Naive thymus-derived CD4-positive, alpha-beta T cell (primary cell): ENCODE results near the gene TELO2. TPM values are rescaled to one million over a fixed set of nuclear protein-coding genes. Genes with fewer than 3 reads are reported as not detected.
A peak's percentile ranks its signal among the peaks of the same experiment; 100 is the strongest.

Experiments
- ATAC-seq: fragments of 150-1000 bp; cut with Tn5 transposase; 2 replicates; pipeline ENCODE4 v1.10.0; 2021; ENCODE audit warnings: mild to moderate bottlenecking, moderate library complexity
- CTCF ChIA-PET: fragments of 350-600 bp; sonication (Branson Sonifier 250); formaldehyde crosslinking; loops from one replicate; lab custom pipeline; 2021; ENCODE audit warnings: antibody characterized with exemption; lab: Charles Lee
- POLR2A ChIA-PET: fragments of 350-600 bp; sonication (Branson Sonifier 250); formaldehyde crosslinking; loops from one replicate; lab custom pipeline; 2021; ENCODE audit warnings: antibody characterized with exemption, inconsistent platforms; lab: Charles Lee
- DNase-seq, 9 donors: peaks; one replicate each; pipeline versions ENCODE4 v3.0.0 to v3.0.0-alpha.2; 2020 to 2022; ENCODE audit warnings: mixed read lengths in 1 of 9
- H3K27ac ChIP-seq: one replicate; pipeline ENCODE4 v1.7.0; 2013; ENCODE audit warnings: mild to moderate bottlenecking, low read depth, low read length, moderate library complexity
- H3K27me3 ChIP-seq, 2 donors: one replicate each; pipeline ENCODE4 v1.7.0; 2013; ENCODE audit warnings: low read length in 2 of 2, mild to moderate bottlenecking in 2 of 2, moderate library complexity in 2 of 2; ENCODE audit not compliant: control insufficient read depth in 2 of 2, insufficient read depth in 2 of 2
- H3K36me3 ChIP-seq, 3 experiments: 1 replicate in 2 of 3; 2 replicates in 1 of 3; pipeline ENCODE4 v1.7.0; 2013; ENCODE audit warnings: low read length in 3 of 3, mild to moderate bottlenecking in 3 of 3, moderate library complexity in 1 of 3; ENCODE audit not compliant: insufficient read depth in 3 of 3, control insufficient read depth in 2 of 3
- H3K4me1 ChIP-seq, 2 donors: one replicate each; pipeline ENCODE4 v1.7.0; 2013; ENCODE audit warnings: low read length in 2 of 2, mild to moderate bottlenecking in 2 of 2, moderate library complexity in 1 of 2; ENCODE audit not compliant: control insufficient read depth in 2 of 2, insufficient read depth in 2 of 2
- H3K4me3 ChIP-seq: 2 replicates; pipeline ENCODE4 v1.7.0; 2013; ENCODE audit warnings: mild to moderate bottlenecking, low read length
- H3K9me3 ChIP-seq, 3 experiments: 1 replicate in 2 of 3; 2 replicates in 1 of 3; pipeline ENCODE4 v1.7.0; 2013; ENCODE audit warnings: low read length in 3 of 3; ENCODE audit not compliant: control insufficient read depth in 2 of 3
- H3K27ac Mint-ChIP-seq, 9 donors: one replicate each; pipeline ENCODE4 v1.8.0; 2020 to 2022; ENCODE audit warnings: mixed read lengths in 9 of 9, mild to moderate bottlenecking in 8 of 9, moderate library complexity in 5 of 9, inconsistent platforms in 2 of 9
- H3K27me3 Mint-ChIP-seq, 5 donors: one replicate each; pipeline ENCODE4 v1.8.0; 2021 to 2022; ENCODE audit warnings: mixed read lengths in 5 of 5, mild to moderate bottlenecking in 1 of 5
- H3K36me3 Mint-ChIP-seq, 5 donors: one replicate each; pipeline ENCODE4 v1.8.0; 2020 to 2022; ENCODE audit warnings: mixed read lengths in 5 of 5, mild to moderate bottlenecking in 3 of 5, inconsistent platforms in 1 of 5
- H3K4me1 Mint-ChIP-seq, 7 donors: one replicate each; pipeline ENCODE4 v1.8.0; 2020 to 2022; ENCODE audit warnings: mixed read lengths in 7 of 7, mild to moderate bottlenecking in 3 of 7, inconsistent platforms in 1 of 7
- H3K4me3 Mint-ChIP-seq, 10 donors: one replicate each; pipeline ENCODE4 v1.8.0; 2020 to 2022; ENCODE audit warnings: mild to moderate bottlenecking in 10 of 10, mixed read lengths in 10 of 10, moderate library complexity in 6 of 10, inconsistent platforms in 2 of 10
- H3K9me3 Mint-ChIP-seq, 11 donors: one replicate each; pipeline ENCODE4 v1.8.0; 2020 to 2022; ENCODE audit warnings: mixed read lengths in 11 of 11, mild to moderate bottlenecking in 4 of 11, inconsistent platforms in 1 of 11, moderate library complexity in 1 of 11
- intact Hi-C, 2 donors: fragments of 100-400 bp; cut with micrococcal nuclease; formaldehyde crosslinking; loops; one replicate each; pipeline ENCODE4 v1.15.1; 2023
- polyA plus RNA-seq, 2 donors: library from polyadenylated mRNA; unstranded; fragments of 300-500 nt; fragmentation: Illumina TruSeq; gene quantifications; one replicate each; pipeline ENCODE4 v1.2.3, GENCODE V29; 2021
- total RNA-seq, 6 experiments: library from RNA in 5 of 6; stranded (reverse) in 5 of 6; gene quantifications; 1 replicate in 5 of 6; 2 replicates in 1 of 6; pipeline ENCODE4 v1.2.3 and lab custom pipeline; 2021 to 2026

Gene TELO2
- total and polyA plus RNA-seq, 7 experiments from 2014 or later: 10.5 to 58.9 (median 50.2) TPM

DNA sequence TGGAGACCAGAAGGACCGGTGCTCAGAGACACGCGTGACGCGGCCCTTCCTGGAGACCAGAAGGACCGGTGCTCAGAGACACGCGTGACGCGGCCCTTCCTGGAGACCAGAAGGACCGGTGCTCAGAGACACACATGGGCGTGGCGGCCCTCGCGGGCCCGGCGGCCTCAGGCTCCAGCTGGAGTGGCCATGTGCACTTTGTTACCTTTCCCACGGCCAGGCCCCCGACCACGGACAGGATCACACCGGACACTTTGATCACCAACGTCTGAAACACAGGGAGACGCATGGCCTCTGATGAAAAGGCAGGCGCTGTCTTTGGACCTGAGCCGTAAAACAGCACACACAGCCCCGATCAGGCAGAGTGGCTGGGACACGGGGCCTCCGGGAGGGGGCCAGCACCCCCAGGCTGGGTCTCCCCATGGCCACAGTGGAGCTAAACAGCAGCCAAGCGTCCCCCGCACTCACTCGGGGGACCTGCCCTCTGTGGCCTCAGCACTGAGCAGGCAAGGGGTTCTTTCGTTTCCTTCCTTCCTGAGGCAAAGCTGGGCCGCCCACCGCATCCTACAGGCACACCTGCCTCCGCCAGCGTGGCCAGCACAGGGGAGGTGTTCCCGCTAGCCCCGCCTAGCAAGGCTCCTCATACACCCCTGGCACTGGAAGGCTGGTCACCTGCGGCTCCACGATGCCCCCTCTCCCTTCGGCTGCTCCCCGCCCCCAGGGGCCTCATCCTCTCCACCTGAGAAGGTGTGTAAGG lies 35.5 kb upstream of the TELO2 start:
- ChIA-PET CTCF (no interaction called here), POLR2A (no interaction called here)
- Mint-ChIP-seq H3K27ac (no peak overlapping the region), H3K36me3 (peaks cover 0 to 6% (median 0%) of the 10 kb centered on the region in 5 donors), H3K27me3 (no peaks in the 10 kb centered on the region), H3K4me1 (peaks cover 0 to 6% (median 0%) of the 10 kb centered on the region in 7 donors), H3K4me3 (no peak overlapping the region), H3K9me3 (no peaks in the 10 kb centered on the region)
- Histone ChIP-seq H3K36me3 (peaks cover 0 to 86% (median 11%) of the 10 kb centered on the region in 3 experiments), H3K27me3 (no peaks in the 10 kb centered on the region), H3K9me3 (no peaks in the 10 kb centered on the region), H3K27ac (no peak overlapping the region), H3K4me3 (no peak overlapping the region), H3K4me1 (no peaks in the 10 kb centered on the region)
- no peak for DNase-seq
- no peak for ATAC-seq
- intact Hi-C loops: no loop called here

DNA sequence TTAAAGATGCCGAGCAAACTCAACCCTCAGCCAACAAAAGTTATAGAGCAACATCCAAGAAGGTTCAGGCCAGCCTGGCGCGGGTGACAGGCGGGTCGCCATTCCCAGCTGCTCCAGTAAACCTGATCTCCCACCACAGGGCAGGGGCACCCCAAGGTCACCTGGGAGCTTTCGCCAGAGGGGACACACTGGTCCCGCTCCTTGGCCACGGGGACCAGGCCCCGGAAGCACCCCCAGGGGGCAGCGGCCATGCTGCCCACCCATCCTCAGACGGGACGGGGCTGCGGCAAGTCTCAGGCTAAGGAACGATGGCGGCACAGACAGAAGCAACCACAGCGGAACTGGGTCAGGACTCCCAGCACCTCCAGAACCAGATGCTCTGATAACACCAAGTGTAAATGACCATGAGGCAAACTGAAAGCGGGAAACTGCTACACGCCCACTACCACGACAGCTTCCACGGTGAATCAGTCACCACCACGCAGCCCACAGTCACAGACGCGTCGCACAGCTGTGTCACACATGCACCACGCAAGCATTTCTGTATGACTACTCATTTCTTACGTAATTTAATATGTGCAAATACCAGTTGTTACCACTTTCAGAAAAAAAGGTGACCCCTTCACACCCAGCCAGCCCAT lies 34.7 kb upstream of the TELO2 start:
- Histone ChIP-seq H3K27me3 (no peaks in the 10 kb centered on the region), H3K4me3 (no peak overlapping the region), H3K36me3 (peaks cover 0 to 86% (median 9%) of the 10 kb centered on the region in 3 experiments), H3K9me3 (no peaks in the 10 kb centered on the region), H3K4me1 (no peaks in the 10 kb centered on the region), H3K27ac (no peak overlapping the region)
- peak in 1 of 9 donors; percentile 32 for DNase-seq
- peaks cover 0 to 6% (median 0%) of the 10 kb centered on the region in 7 donors for H3K4me1 Mint-ChIP-seq
- no peaks in the 10 kb centered on the region for H3K27me3 Mint-ChIP-seq
- no peaks in the 10 kb centered on the region for H3K9me3 Mint-ChIP-seq
- intact Hi-C loops: no loop called here
- POLR2A ChIA-PET: no interaction called here
- peaks cover 0 to 11% (median 0%) of the 10 kb centered on the region in 5 donors for H3K36me3 Mint-ChIP-seq
- CTCF ChIA-PET: no interaction called here
- peak; percentile 40 for ATAC-seq
- H3K27ac Mint-ChIP-seq: peak overlapping the region in 1 of 9 donors; percentile 32
- no peak overlapping the region for H3K4me3 Mint-ChIP-seq

DNA sequence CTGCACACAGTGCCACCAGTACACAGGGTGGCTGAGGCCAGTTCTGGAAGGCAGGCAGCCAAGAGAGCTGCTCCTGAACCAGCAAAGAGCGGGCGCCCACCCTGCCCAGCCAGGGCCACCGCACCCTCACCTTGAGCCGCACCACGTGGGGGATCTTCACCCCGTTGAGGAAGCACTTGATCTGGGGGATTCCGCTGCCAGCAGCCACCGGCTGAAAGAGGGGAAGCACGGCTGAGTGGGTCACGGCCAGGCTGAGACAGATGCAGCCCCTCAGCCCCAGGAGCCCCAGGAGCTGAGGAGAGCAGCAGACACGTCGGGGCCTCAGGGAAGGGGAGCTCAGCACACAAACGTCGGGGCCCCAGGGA lies 34.2 kb upstream of the TELO2 start:
- H3K27ac Mint-ChIP-seq: no peak overlapping the region
- no peak overlapping the region for H3K4me3 Mint-ChIP-seq
- ChIA-PET POLR2A (interaction anchor here (0.5 kb wide), 1 partner anchor 38 kb away, joined by 3 read pairs; no protein-coding TSS in a partner anchor), CTCF (no interaction called here)
- no peaks in the 10 kb centered on the region for H3K9me3 Mint-ChIP-seq
- DNase-seq: no peak
- Histone ChIP-seq H3K4me1 (no peaks in the 10 kb centered on the region), H3K27ac (no peak overlapping the region), H3K9me3 (no peaks in the 10 kb centered on the region), H3K4me3 (no peak overlapping the region), H3K27me3 (no peaks in the 10 kb centered on the region), H3K36me3 (peaks cover 0 to 81% (median 6%) of the 10 kb centered on the region in 3 experiments)
- ATAC-seq: peak; percentile 63
- intact Hi-C loops: no loop called here
- H3K36me3 Mint-ChIP-seq: peaks cover 0 to 12% (median 0%) of the 10 kb centered on the region in 5 donors
- no peaks in the 10 kb centered on the region for H3K27me3 Mint-ChIP-seq
- H3K4me1 Mint-ChIP-seq: peaks cover 0 to 6% (median 0%) of the 10 kb centered on the region in 7 donors

DNA sequence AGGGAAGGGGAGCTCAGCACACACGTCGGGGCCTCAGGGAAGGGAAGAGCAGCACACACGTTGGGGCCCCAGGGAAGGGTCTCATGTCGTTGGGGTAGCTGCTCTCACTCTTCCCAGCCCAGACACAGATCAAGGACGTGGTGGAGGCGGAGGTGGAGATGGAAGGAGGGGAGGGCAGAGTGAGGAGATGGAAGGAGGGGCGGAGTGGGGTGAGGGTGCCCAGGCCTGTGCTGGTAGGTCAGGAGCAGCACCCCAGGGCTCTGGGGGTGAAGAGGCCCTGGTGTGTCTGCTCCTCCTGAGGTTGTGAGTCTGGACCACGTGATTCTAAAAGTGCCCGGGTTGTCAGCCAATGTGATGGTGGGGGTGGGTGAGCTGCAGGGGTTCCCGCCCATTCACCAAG lies 33.2 kb upstream of the TELO2 start:
- Mint-ChIP-seq H3K36me3 (peaks cover 0 to 16% (median 0%) of the 10 kb centered on the region in 5 donors), H3K27me3 (no peaks in the 10 kb centered on the region), H3K4me1 (peaks cover 0 to 6% (median 0%) of the 10 kb centered on the region in 7 donors), H3K9me3 (no peaks in the 10 kb centered on the region), H3K4me3 (no peak overlapping the region), H3K27ac (peak overlapping the region in 1 of 9 donors; percentile 49)
- intact Hi-C loops: no loop called here
- ChIA-PET CTCF (no interaction called here), POLR2A (no interaction called here)
- Histone ChIP-seq H3K4me3 (no peak overlapping the region), H3K4me1 (no peaks in the 10 kb centered on the region), H3K27me3 (no peaks in the 10 kb centered on the region), H3K9me3 (no peaks in the 10 kb centered on the region), H3K27ac (no peak overlapping the region), H3K36me3 (peaks cover 0 to 81% (median 6%) of the 10 kb centered on the region in 3 experiments)
- no peak for DNase-seq
- no peak for ATAC-seq

DNA sequence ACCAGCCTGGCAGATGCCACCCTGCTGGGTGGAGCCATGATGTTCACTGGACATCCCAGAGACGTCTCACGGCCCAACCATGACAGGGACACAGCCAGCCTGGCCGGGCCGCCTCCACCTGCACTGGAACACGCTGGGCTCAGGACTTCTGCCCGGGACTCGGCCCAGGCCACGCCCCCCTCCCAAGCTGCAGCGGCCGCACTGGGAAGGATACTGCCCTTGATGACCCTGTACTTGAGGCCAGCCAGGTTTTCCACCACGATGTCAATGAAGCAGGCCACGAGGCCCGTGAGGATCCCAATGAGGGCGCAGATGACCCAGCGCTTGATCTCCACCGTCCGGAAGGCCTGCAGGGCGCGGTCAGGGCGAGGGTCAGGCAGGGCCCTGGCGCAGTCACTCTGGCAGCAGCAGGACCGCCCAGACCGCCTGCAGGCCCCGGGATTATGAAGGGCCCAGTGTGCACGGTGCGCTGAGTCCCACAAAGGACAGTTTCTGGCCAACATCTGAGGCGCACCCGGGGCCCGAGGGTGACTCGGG lies 32.5 kb upstream of the TELO2 start:
- Histone ChIP-seq H3K4me3 (no peak overlapping the region), H3K4me1 (no peaks in the 10 kb centered on the region), H3K27me3 (no peaks in the 10 kb centered on the region), H3K9me3 (no peaks in the 10 kb centered on the region), H3K36me3 (peaks cover 0 to 77% (median 11%) of the 10 kb centered on the region in 3 experiments), H3K27ac (no peak overlapping the region)
- no peak for DNase-seq
- Mint-ChIP-seq H3K36me3 (peaks cover 0 to 16% (median 0%) of the 10 kb centered on the region in 5 donors), H3K4me3 (no peak overlapping the region), H3K27me3 (no peaks in the 10 kb centered on the region), H3K27ac (no peak overlapping the region), H3K9me3 (no peaks in the 10 kb centered on the region), H3K4me1 (peaks cover 0 to 6% (median 0%) of the 10 kb centered on the region in 7 donors)
- ATAC-seq: no peak
- ChIA-PET POLR2A (no interaction called here), CTCF (no interaction called here)
- intact Hi-C loops: no loop called here

DNA sequence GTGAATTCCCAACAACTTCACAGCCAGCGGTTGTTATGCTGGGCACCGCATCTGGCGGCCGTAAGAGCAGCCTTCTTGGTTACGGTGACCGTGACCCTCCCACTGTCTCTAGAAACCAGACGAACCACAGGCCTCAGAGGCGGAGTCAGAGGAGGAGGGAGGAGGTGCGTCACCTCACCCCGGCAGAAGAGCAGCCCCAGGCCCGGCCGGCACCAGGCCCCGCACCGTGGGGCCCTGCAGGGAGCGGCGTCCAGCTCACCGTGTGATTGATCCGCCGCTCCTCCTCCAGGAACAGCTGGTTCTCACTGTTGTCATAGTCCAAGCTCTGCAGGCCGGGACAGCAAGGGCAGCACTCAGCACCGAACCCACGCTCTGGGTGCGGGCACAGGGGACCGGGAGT lies 32.0 kb upstream of the TELO2 start:
- H3K9me3 ChIP-seq: no peaks in the 10 kb centered on the region
- no peak overlapping the region for H3K27ac Mint-ChIP-seq
- POLR2A ChIA-PET: no interaction called here
- H3K4me3 ChIP-seq: no peak overlapping the region
- H3K27me3 Mint-ChIP-seq: no peaks in the 10 kb centered on the region
- intact Hi-C loops: no loop called here
- H3K27ac ChIP-seq: no peak overlapping the region
- peaks cover 0 to 6% (median 0%) of the 10 kb centered on the region in 7 donors for H3K4me1 Mint-ChIP-seq
- DNase-seq (no peak), ATAC-seq (no peak)
- CTCF ChIA-PET: no interaction called here
- H3K36me3 Mint-ChIP-seq: peaks cover 0 to 16% (median 0%) of the 10 kb centered on the region in 5 donors
- H3K4me1 ChIP-seq: no peaks in the 10 kb centered on the region
- H3K36me3 ChIP-seq: peaks cover 0 to 72% (median 11%) of the 10 kb centered on the region in 3 experiments
- no peaks in the 10 kb centered on the region for H3K27me3 ChIP-seq
- no peak overlapping the region for H3K4me3 Mint-ChIP-seq
- no peaks in the 10 kb centered on the region for H3K9me3 Mint-ChIP-seq
